HG03280 (cell line): ENCODE measurements around the gene HGS.

Experiments used
- ATAC-seq: cut with Tn5 transposase; IDR thresholded peaks from one replicate; pipeline ENCODE4 v1.9.1; 2021; ENCODE audit warnings: mild to moderate bottlenecking, moderate library complexity; ENCODE audit not compliant: unreplicated experiment

HGS gene

GRCh38 chr17:81740395-81740961 lies 56.7 kb downstream of the HGS start:
- no peak for ATAC-seq

GRCh38 chr17:81741049-81741593 lies 57.3 kb downstream of the HGS start:
- no peak for ATAC-seq

- no peak for ATAC-seq
Observed at GRCh38 chr17:81741594-81742452, 58.0 kb downstream of the HGS start.
